Measurements from ENCODE around the gene DLG1.

Gene DLG1

DNA sequence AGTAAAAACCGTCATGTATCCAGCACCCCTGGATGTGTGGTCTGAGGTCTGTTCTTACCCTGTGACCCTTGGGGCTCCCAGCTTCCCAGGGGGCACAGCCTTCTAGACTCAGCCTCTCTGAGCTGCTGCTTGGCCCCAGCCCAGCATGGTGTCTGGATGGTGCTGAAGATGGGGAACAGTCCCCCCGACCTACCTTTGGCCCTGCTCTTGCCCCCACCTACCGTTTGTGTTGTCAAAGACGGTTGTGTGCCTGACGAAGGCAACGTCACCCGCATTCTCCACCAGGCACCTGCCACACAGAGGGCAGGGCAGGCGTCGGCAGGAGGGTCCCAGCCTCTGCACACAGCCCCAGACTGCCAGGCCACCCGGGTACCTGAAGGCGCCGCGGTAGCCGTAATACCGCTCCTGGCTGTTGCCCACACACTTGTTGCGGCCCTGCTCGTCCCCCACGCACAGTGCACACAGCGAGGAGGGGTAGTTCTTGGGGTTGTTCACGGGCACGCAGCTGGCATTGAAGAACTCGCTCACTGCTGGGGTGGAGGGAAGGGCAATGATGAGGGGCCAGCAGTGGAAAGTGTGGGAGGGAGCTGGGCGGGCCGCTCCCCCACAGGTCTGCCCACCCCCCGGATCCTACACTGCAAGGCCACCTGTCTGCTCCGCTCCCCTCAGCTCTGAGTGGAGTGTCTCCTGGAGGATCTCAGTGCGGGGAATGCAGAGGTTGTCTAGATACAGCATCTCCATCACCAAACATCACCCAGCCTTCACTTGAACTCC is 289.8 kb downstream of the DLG1 start:
- TF ChIP-seq CTCF (IDR thresholded peaks at IDR 0.05) = no peak

GRCh38 chr3:197007953-197008352 is 290.5 kb downstream of the DLG1 start:
- H3K4me1 ChIP-seq (ENCODE audit: control insufficient read depth in 1 of 2, insufficient read depth in 1 of 2, low read depth in 1 of 2, low read length in 1 of 2) = peaks cover 6 to 9% of the 10 kb centered on the region in 2 experiments
- H3K9me3 ChIP-seq = no peaks in the 10 kb centered on the region
- no peak overlapping the region for H3K27ac ChIP-seq
- TF ChIP-seq CTCF (IDR thresholded peaks at IDR 0.05) = no peak
- peaks cover 17% of the 10 kb centered on the region for H3K27me3 ChIP-seq
- no peaks in the 10 kb centered on the region for H3K36me3 ChIP-seq
- H3K4me3 ChIP-seq (ENCODE audit: low read depth in 1 of 2, low read length in 1 of 2) = no peak overlapping the region

More for the DNA sequence above, 289.8 kb downstream of the DLG1 start:
- Histone ChIP-seq H3K27me3 (peaks cover 14% of the 10 kb centered on the region), H3K36me3 (no peaks in the 10 kb centered on the region), H3K9me3 (no peaks in the 10 kb centered on the region), H3K4me1 (ENCODE audit: control insufficient read depth in 1 of 2, insufficient read depth in 1 of 2, low read depth in 1 of 2, low read length in 1 of 2) (peaks cover 3 to 7% of the 10 kb centered on the region in 2 experiments), H3K27ac (no peak overlapping the region), H3K4me3 (ENCODE audit: low read depth in 1 of 2, low read length in 1 of 2) (no peak overlapping the region)

GRCh38 chr3:197007296-197007940 is 291.0 kb downstream of the DLG1 start:
- no peak overlapping the region for H3K4me3 ChIP-seq (ENCODE audit: low read depth in 1 of 2, low read length in 1 of 2)
- peaks cover 6 to 12% of the 10 kb centered on the region in 2 experiments for H3K4me1 ChIP-seq (ENCODE audit: control insufficient read depth in 1 of 2, insufficient read depth in 1 of 2, low read depth in 1 of 2, low read length in 1 of 2)
- H3K27ac ChIP-seq = no peak overlapping the region
- no peak for TF ChIP-seq CTCF (IDR thresholded peaks at IDR 0.05)
- no peaks in the 10 kb centered on the region for H3K36me3 ChIP-seq
- no peaks in the 10 kb centered on the region for H3K9me3 ChIP-seq
- H3K27me3 ChIP-seq = peaks cover 19% of the 10 kb centered on the region

DNA sequence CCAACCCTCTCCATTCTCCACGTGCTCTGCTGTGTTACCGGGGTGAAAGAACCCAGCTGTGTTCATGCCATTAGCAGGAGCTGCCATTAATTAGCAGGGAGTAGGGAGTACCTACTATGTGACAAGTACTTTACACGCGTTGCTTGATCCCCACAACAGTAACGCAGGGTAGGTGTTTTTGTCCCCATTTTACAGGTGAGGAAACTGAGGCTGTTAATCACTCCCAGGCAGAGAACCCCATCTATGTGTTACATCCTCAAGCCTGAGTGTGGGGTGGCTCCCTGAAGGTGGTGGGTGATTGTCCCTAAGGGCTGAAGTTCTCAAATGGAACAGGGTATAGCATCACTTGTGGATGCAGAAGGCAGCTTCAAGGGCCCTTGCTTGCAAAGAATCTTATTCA is 291.6 kb downstream of the DLG1 start:
- H3K36me3 ChIP-seq = no peaks in the 10 kb centered on the region
- H3K4me3 ChIP-seq (ENCODE audit: low read depth in 1 of 2, low read length in 1 of 2) = no peak overlapping the region
- no peak for TF ChIP-seq CTCF (IDR thresholded peaks at IDR 0.05)
- H3K27me3 ChIP-seq = peaks cover 25% of the 10 kb centered on the region
- no peaks in the 10 kb centered on the region for H3K9me3 ChIP-seq
- H3K4me1 ChIP-seq (ENCODE audit: control insufficient read depth in 1 of 2, insufficient read depth in 1 of 2, low read depth in 1 of 2, low read length in 1 of 2) = peaks cover 9 to 18% of the 10 kb centered on the region in 2 experiments
- no peak overlapping the region for H3K27ac ChIP-seq

- Histone ChIP-seq H3K4me1 (ENCODE audit: control insufficient read depth in 1 of 2, insufficient read depth in 1 of 2, low read depth in 1 of 2, low read length in 1 of 2) (peaks cover 11 to 19% of the 10 kb centered on the region in 2 experiments), H3K36me3 (no peaks in the 10 kb centered on the region), H3K27me3 (peaks cover 29% of the 10 kb centered on the region), H3K4me3 (ENCODE audit: low read depth in 1 of 2, low read length in 1 of 2) (no peak overlapping the region), H3K9me3 (no peaks in the 10 kb centered on the region), H3K27ac (no peak overlapping the region)
- no peak for TF ChIP-seq CTCF (IDR thresholded peaks at IDR 0.05)
Measured at GRCh38 chr3:197006446-197006845, 292.0 kb downstream of the DLG1 start.
